ENCODE results near the gene KRTAP2-2. TPM values are rescaled to one million over a fixed set of nuclear protein-coding genes. Genes with fewer than 3 reads are reported as not detected.
"Not testable (repeated sequence)": the region's sequence is repeated elsewhere in the genome, so short reads cannot be mapped to it uniquely, and the experiment has no call there.

The KRTAP2-2 gene
- total RNA-seq, 1 donor from 2014 or later, result not detected

GRCh38 chr17:41064301-41064700 lies 9.3 kb upstream of the KRTAP2-2 start:
- Mint-ChIP-seq H3K4me1 (peaks cover 6% of the 10 kb centered on the region), H3K4me3 (no peak overlapping the region), H3K27me3 (ENCODE audit: low read depth) (no peaks in the 10 kb centered on the region), H3K9me3 (no peaks in the 10 kb centered on the region), H3K36me3 (ENCODE audit: low read depth) (no peaks in the 10 kb centered on the region), H3K27ac (ENCODE audit: unreplicated experiment) (no peak overlapping the region)
- no peak for DNase-seq (ENCODE audit: low read depth, low spot score)
- no peak for TF ChIP-seq CTCF (conservative IDR thresholded peaks at IDR 0.05)

- Mint-ChIP-seq H3K4me1 (peaks cover 8% of the 10 kb centered on the region), H3K9me3 (no peaks in the 10 kb centered on the region), H3K27ac (ENCODE audit: unreplicated experiment) (no peak overlapping the region), H3K4me3 (no peak overlapping the region), H3K27me3 (ENCODE audit: low read depth) (no peaks in the 10 kb centered on the region), H3K36me3 (ENCODE audit: low read depth) (no peaks in the 10 kb centered on the region)
- no peak for TF ChIP-seq CTCF (conservative IDR thresholded peaks at IDR 0.05)
- no peak for DNase-seq (ENCODE audit: low read depth, low spot score)
These were observed 8.4 kb upstream of the KRTAP2-2 start for GRCh38 chr17:41063449-41063848.

- Mint-ChIP-seq H3K27ac (ENCODE audit: unreplicated experiment) (peak overlapping the region; percentile 43), H3K4me3 (no peak overlapping the region), H3K36me3 (ENCODE audit: low read depth) (no peaks in the 10 kb centered on the region), H3K9me3 (peaks cover 7% of the 10 kb centered on the region), H3K27me3 (ENCODE audit: low read depth) (no peaks in the 10 kb centered on the region), H3K4me1 (peaks cover 8% of the 10 kb centered on the region)
- TF ChIP-seq CTCF (conservative IDR thresholded peaks at IDR 0.05), result no peak
- no peak for DNase-seq (ENCODE audit: low read depth, low spot score)
These were observed 6.9 kb upstream of the KRTAP2-2 start for GRCh38 chr17:41061964-41062363.

GRCh38 chr17:41060052-41060604 lies 5.1 kb upstream of the KRTAP2-2 start, which contains the start of gene KRTAP2-3:
KRTAP2-3 (minus strand) TSS chr17:41060114; CDS start chr17:41060050, 64 bp downstream.
- DNase-seq (ENCODE audit: low read depth, low spot score), result no peak
- TF ChIP-seq CTCF (conservative IDR thresholded peaks at IDR 0.05), result no peak
- Mint-ChIP-seq H3K4me3 (no peak within 1 kb of the TSS), H3K9me3 (peaks cover 7% of the 10 kb centered on the region), H3K36me3 (ENCODE audit: low read depth) (no peaks in the 10 kb centered on the region), H3K27ac (ENCODE audit: unreplicated experiment) (no peak within 1 kb of the TSS), H3K27me3 (ENCODE audit: low read depth) (no peaks in the 10 kb centered on the region), H3K4me1 (peaks cover 8% of the 10 kb centered on the region)

GRCh38 chr17:41059276-41060051 lies 4.4 kb upstream of the KRTAP2-2 start:
- H3K4me3 Mint-ChIP-seq; H3K27ac Mint-ChIP-seq (ENCODE audit: unreplicated experiment); H3K36me3 Mint-ChIP-seq (ENCODE audit: low read depth); H3K9me3 Mint-ChIP-seq; H3K27me3 Mint-ChIP-seq (ENCODE audit: low read depth); DNase-seq (ENCODE audit: low read depth, low spot score); H3K4me1 Mint-ChIP-seq: not testable (repeated sequence)

- TF ChIP-seq CTCF (conservative IDR thresholded peaks at IDR 0.05), result no peak
- Mint-ChIP-seq H3K9me3 (peaks cover 7% of the 10 kb centered on the region), H3K4me3 (no peak overlapping the region), H3K4me1 (peaks cover 8% of the 10 kb centered on the region), H3K36me3 (ENCODE audit: low read depth) (no peaks in the 10 kb centered on the region), H3K27ac (ENCODE audit: unreplicated experiment) (no peak overlapping the region), H3K27me3 (ENCODE audit: low read depth) (no peaks in the 10 kb centered on the region)
- no peak for DNase-seq (ENCODE audit: low read depth, low spot score)
These were observed 3.7 kb upstream of the KRTAP2-2 start for GRCh38 chr17:41058741-41059140.
